Peyer's patch (tissue), 4 donors: ENCODE measurements around the gene GOLGA8S.

Experiments
- POLR2A ChIP-seq, 2 donors: fragments of 450-650 bp; IDR thresholded peaks; one replicate each; pipeline ENCODE4 v1.5.1; 2017; ENCODE audit warnings: antibody characterized with exemption in 2 of 2, mild to moderate bottlenecking in 2 of 2, moderate library complexity in 2 of 2
- TF ChIP-seq, protein P1 (sequence below), 6 experiments: fragments of 450-650 bp in 4 of 6; fragments of 200-600 bp in 2 of 6; sonication (generic) in 1 of 6; IDR thresholded peaks; one replicate each; pipeline ENCODE4 v1.5.1; 2017 to 2019; ENCODE audit warnings: antibody characterized with exemption in 6 of 6, mild to moderate bottlenecking in 3 of 6, moderate library complexity in 1 of 6

DNA sequence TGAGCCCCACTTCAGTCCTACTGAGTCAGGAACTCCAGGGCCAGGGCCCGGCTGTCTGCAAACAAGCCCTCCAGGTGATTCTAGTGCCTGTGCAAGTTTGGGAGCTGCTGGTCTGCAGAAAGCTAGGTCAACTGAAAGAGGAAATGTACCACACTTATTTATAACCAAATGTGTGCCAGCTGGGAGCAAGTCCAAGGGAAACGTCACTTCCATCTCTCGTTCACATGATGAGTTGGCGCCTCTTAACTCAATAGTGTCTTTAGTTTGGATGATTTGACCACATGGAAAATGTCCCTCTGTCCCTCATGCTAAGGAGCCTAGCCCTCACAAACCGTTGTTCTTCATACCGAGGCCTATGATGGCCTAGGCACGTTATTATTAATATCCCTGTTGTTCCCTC is 43.2 kb downstream of the GOLGA8S start:
- TF ChIP-seq, protein P1, sequence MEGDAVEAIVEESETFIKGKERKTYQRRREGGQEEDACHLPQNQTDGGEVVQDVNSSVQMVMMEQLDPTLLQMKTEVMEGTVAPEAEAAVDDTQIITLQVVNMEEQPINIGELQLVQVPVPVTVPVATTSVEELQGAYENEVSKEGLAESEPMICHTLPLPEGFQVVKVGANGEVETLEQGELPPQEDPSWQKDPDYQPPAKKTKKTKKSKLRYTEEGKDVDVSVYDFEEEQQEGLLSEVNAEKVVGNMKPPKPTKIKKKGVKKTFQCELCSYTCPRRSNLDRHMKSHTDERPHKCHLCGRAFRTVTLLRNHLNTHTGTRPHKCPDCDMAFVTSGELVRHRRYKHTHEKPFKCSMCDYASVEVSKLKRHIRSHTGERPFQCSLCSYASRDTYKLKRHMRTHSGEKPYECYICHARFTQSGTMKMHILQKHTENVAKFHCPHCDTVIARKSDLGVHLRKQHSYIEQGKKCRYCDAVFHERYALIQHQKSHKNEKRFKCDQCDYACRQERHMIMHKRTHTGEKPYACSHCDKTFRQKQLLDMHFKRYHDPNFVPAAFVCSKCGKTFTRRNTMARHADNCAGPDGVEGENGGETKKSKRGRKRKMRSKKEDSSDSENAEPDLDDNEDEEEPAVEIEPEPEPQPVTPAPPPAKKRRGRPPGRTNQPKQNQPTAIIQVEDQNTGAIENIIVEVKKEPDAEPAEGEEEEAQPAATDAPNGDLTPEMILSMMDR (IDR thresholded peaks at IDR 0.05), result no peak
- TF ChIP-seq POLR2A (IDR thresholded peaks at IDR 0.05), result no peak
